Measurements from ENCODE around the gene PTPRC.

- TF ChIP-seq POLR2AphosphoS5 (IDR thresholded peaks at IDR 0.05): no peak
- TF ChIP-seq, protein P1, sequence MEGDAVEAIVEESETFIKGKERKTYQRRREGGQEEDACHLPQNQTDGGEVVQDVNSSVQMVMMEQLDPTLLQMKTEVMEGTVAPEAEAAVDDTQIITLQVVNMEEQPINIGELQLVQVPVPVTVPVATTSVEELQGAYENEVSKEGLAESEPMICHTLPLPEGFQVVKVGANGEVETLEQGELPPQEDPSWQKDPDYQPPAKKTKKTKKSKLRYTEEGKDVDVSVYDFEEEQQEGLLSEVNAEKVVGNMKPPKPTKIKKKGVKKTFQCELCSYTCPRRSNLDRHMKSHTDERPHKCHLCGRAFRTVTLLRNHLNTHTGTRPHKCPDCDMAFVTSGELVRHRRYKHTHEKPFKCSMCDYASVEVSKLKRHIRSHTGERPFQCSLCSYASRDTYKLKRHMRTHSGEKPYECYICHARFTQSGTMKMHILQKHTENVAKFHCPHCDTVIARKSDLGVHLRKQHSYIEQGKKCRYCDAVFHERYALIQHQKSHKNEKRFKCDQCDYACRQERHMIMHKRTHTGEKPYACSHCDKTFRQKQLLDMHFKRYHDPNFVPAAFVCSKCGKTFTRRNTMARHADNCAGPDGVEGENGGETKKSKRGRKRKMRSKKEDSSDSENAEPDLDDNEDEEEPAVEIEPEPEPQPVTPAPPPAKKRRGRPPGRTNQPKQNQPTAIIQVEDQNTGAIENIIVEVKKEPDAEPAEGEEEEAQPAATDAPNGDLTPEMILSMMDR (IDR thresholded peaks at IDR 0.05): no peak
Observed at GRCh38 chr1:198700396-198700795, 61.6 kb downstream of the PTPRC start.

Data from esophagus muscularis mucosa (tissue), 3 donors.